ENCODE measurements around the gene ADD3. TPM values are rescaled to one million over a fixed set of nuclear protein-coding genes. Genes with fewer than 3 reads are reported as not detected.

The ADD3 gene
- total RNA-seq, 1 experiment from 2014 or later, result 59.9 TPM

DNA sequence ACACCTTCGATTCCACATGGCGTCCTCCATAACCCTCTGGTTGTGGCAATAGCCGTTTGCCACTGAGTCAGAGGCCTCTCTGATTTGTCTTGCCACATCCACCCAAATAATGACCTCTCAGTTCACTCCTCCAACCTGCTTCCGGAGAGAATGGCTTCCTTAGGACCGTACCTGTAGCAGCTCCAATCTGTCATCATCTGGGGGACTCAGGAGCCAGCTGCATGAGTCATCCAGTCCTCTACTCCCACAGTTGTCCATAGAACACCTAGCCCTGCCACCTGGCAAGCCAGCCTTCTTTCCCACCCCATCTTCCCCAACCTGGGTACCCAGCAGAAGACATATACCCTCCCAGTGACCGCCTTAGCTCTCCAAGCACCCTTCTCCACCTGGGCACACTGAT is 135.2 kb downstream of the ADD3 start:
- H3K14ac ChIP-seq (ENCODE audit: insufficient read depth, low read length), result no peak overlapping the region; the same call in 1 of the 2 replicates
- no peaks in the 10 kb centered on the region for H3K9me3 ChIP-seq (ENCODE audit: control insufficient read depth, low read depth, low read length)

More for the DNA sequence above, 135.2 kb downstream of the ADD3 start:
- no peaks in the 10 kb centered on the region for H3K79me2 ChIP-seq (ENCODE audit: insufficient read depth, low read length)
- H3K9ac ChIP-seq (ENCODE audit: extremely low read depth, insufficient read length, low read length), result no peak overlapping the region
- H3K23me2 ChIP-seq (ENCODE audit: insufficient read length, low read depth, low read length, poor library complexity, severe bottlenecking), result no peaks in the 10 kb centered on the region
- Mint-ChIP-seq H3K27ac (no peak overlapping the region), H3K9me3 (no peaks in the 10 kb centered on the region), H3K27me3 (ENCODE audit: low read depth) (peaks cover 44% of the 10 kb centered on the region), H3K36me3 (ENCODE audit: insufficient read depth in 1 of 3, low read depth in 3 of 3) (no peaks in the 10 kb centered on the region; a peak in 1 of 7 replicates), H3K4me3 (no peak overlapping the region), H3K4me1 (peaks cover 0 to 3% of the 10 kb centered on the region in 2 experiments; a peak in 1 of 4 replicates)
- no peaks in the 10 kb centered on the region for H3K4me1 ChIP-seq (ENCODE audit: insufficient read depth, low read length)
- no peak overlapping the region for H4K8ac ChIP-seq (replicated peaks; ENCODE audit: insufficient read length, low read depth, low read length)
- no peak overlapping the region for H3K4ac ChIP-seq (ENCODE audit: low read depth, low read length)
- no peak overlapping the region for H2BK12ac ChIP-seq (ENCODE audit: insufficient read length, low read depth, low read length)
- H2BK15ac ChIP-seq (ENCODE audit: low read depth, low read length), result no peak overlapping the region
- no peak overlapping the region for H4K5ac ChIP-seq (ENCODE audit: insufficient read length, low read depth, low read length)
- no CpG with 5 or more reads among the region's 6 CpGs for WGBS (ENCODE audit: extremely low coverage, insufficient read length, low lambda C conversion rate)
- H2BK120ac ChIP-seq (ENCODE audit: low read depth, low read length, poor library complexity, severe bottlenecking), result no peak overlapping the region
- TF ChIP-seq, protein P1, sequence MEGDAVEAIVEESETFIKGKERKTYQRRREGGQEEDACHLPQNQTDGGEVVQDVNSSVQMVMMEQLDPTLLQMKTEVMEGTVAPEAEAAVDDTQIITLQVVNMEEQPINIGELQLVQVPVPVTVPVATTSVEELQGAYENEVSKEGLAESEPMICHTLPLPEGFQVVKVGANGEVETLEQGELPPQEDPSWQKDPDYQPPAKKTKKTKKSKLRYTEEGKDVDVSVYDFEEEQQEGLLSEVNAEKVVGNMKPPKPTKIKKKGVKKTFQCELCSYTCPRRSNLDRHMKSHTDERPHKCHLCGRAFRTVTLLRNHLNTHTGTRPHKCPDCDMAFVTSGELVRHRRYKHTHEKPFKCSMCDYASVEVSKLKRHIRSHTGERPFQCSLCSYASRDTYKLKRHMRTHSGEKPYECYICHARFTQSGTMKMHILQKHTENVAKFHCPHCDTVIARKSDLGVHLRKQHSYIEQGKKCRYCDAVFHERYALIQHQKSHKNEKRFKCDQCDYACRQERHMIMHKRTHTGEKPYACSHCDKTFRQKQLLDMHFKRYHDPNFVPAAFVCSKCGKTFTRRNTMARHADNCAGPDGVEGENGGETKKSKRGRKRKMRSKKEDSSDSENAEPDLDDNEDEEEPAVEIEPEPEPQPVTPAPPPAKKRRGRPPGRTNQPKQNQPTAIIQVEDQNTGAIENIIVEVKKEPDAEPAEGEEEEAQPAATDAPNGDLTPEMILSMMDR (conservative IDR thresholded peaks at IDR 0.05), result no peak
- H2BK5ac ChIP-seq (ENCODE audit: insufficient read length, low read length), result no peak overlapping the region
- H3T11ph ChIP-seq (ENCODE audit: low read length), result no peak overlapping the region
- no peak overlapping the region for H2BK20ac ChIP-seq (ENCODE audit: low read depth, low read length, poor library complexity, severe bottlenecking)
- no peak overlapping the region for H3K23ac ChIP-seq (ENCODE audit: insufficient read length, low read depth, low read length)
- no peaks in the 10 kb centered on the region; the same call in 1 of the 2 replicates for H3K27me3 ChIP-seq (ENCODE audit: insufficient read depth, low read length)
- H2AFZ ChIP-seq (ENCODE audit: low read length), result no peak overlapping the region
- no peak overlapping the region for H3K18ac ChIP-seq (ENCODE audit: insufficient read length, low read depth, low read length)
- no peak overlapping the region for H3K4me2 ChIP-seq (ENCODE audit: insufficient read depth, insufficient read length, low read length)
- H4K91ac ChIP-seq (ENCODE audit: insufficient read length, low read depth, low read length), result no peak overlapping the region
- no peaks in the 10 kb centered on the region for H4K20me1 ChIP-seq (ENCODE audit: control insufficient read depth, insufficient read depth, insufficient read length)
- no peak overlapping the region for H2AK5ac ChIP-seq (ENCODE audit: insufficient read length, low read length)
- no peaks in the 10 kb centered on the region for H3K79me1 ChIP-seq (ENCODE audit: insufficient read depth, low read depth, low read length, poor library complexity, severe bottlenecking)
- no peak for DNase-seq
- H3K27ac ChIP-seq (ENCODE audit: insufficient read length, low read depth, low read length), result no peak overlapping the region
- H3K56ac ChIP-seq (ENCODE audit: insufficient read length, low read depth, low read length), result no peak overlapping the region

Measured in H9 (cell line).